Measurements from ENCODE around the gene DOK4.

GRCh38 chr16:57493767-57494166, 7.5 kb upstream of the DOK4 start:
- TF ChIP-seq CTCF (IDR thresholded peaks at IDR 0.05) (no peak), EZH2 (IDR thresholded peaks at IDR 0.05; ENCODE audit: borderline replicate concordance, insufficient read depth, low read depth, low read length, poor library complexity, severe bottlenecking) (no peak)
